AG08396 (cell line): ENCODE measurements around the gene HSD3B1.
A peak's percentile ranks its signal among the peaks of the same experiment; 100 is the strongest.
"Not testable (repeated sequence)": the region's sequence is repeated elsewhere in the genome, so short reads cannot be mapped to it uniquely, and the experiment has no call there.

Experiments used
- DNase-seq: peaks from one replicate; pipeline ENCODE4 v3.0.0; 2012; ENCODE audit warnings: low spot score, mixed read lengths

HSD3B1 gene

GRCh38 chr1:119553302-119554071, 46.5 kb downstream of the HSD3B1 start:
- DNase-seq = not testable (repeated sequence)

- DNase-seq = peak; percentile 17
Observed at GRCh38 chr1:119554183-119554582, 47.2 kb downstream of the HSD3B1 start.

- DNase-seq = no peak
Observed at GRCh38 chr1:119556423-119556822, 49.4 kb downstream of the HSD3B1 start.

GRCh38 chr1:119560402-119560801, 53.4 kb downstream of the HSD3B1 start:
- DNase-seq = not testable (repeated sequence)

- DNase-seq = no peak
Observed at GRCh38 chr1:119564548-119564947, 57.5 kb downstream of the HSD3B1 start.
